Mucosa of descending colon (tissue), 3 donors: ENCODE results near the gene FAM83C. TPM values are rescaled to one million over a fixed set of nuclear protein-coding genes. Genes with fewer than 3 reads are reported as not detected.
A peak's percentile ranks its signal among the peaks of the same experiment; 100 is the strongest.
"Not testable (repeated sequence)": the region's sequence is repeated elsewhere in the genome, so short reads cannot be mapped to it uniquely, and the experiment has no call there.

ENCODE experiments used
- ATAC-seq: fragments of 200-7000 bp; cut with Tn5 transposase; one replicate; pipeline ENCODE4 v1.9.1; 2020; ENCODE audit warnings: mild to moderate bottlenecking, moderate library complexity
- DNase-seq, 3 donors: peaks; one replicate each; pipeline ENCODE4 v3.0.0-alpha.2; 2020
- H3K36me3 ChIP-seq: fragments of 200-600 bp; one replicate; pipeline ENCODE4 v1.8.0; 2021; ENCODE audit warnings: low read depth, mild to moderate bottlenecking
- H3K4me1 ChIP-seq: fragments of 200-600 bp; one replicate; pipeline ENCODE4 v1.8.0; 2021; ENCODE audit warnings: low read depth, mild to moderate bottlenecking
- H3K4me3 ChIP-seq: fragments of 200-600 bp; one replicate; pipeline ENCODE4 v1.8.0; 2021; ENCODE audit warnings: mild to moderate bottlenecking
- H3K9me3 ChIP-seq: fragments of 200-600 bp; one replicate; pipeline ENCODE4 v1.8.0; 2021; ENCODE audit warnings: mild to moderate bottlenecking
- intact Hi-C, 2 donors: fragments of 100-400 bp; cut with DNase I in 1 of 2; cut with micrococcal nuclease in 1 of 2; formaldehyde crosslinking; loops; one replicate each; pipeline versions ENCODE4 v1.11.0 to v1.11.1; 2022; cut with DNase I, micrococcal nuclease
- total RNA-seq, 3 donors: library from RNA; stranded (reverse); fragmentation: NEBNext Ultra II Directional in 2 of 3; extraction: Animal tissue kit (Norgen Biotek cat#: 25700) in 2 of 3; gene quantifications; one replicate each; pipeline versions ENCODE4 v1.2.1 to v1.2.4, GENCODE V29; 2021 to 2023
- TF ChIP-seq, protein P1 (sequence below): fragments of 200-600 bp; IDR thresholded peaks from one replicate; pipeline ENCODE4 v1.8.0; 2022; ENCODE audit warnings: antibody characterized with exemption, mild to moderate bottlenecking
- donor health status: DM: no; HTN: no; CAD: no; lungs with moderate emphysema.
- donor health status: DM: no; HTN: no; CAD: no.
- donor health status: DM: no; HTN: yes; CAD: no.

Gene FAM83C
- total RNA-seq, 3 donors from 2014 or later = 0.13 to 0.41 TPM; not detected in 1

DNA sequence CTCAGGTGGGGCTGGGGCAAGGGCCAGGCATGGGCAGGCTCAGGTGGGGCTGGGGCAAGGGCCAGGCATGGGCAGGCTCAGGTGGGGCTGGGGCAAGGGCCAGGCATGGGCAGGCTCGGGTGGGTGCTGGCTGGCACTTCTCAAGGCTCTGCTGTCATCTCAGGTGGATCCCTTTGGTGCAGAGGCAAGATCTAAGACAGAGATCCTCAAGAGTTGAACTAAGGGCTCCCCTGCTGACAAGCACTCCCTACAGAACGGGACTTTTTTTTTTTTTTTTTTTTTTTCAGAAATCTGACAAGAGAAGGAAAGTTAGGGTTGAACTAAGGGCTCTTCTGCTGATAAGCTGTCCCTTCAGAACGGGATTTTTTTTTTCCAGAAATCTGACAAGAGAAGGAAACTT lies 39.2 kb downstream of the FAM83C start:
- TF ChIP-seq, protein P1, sequence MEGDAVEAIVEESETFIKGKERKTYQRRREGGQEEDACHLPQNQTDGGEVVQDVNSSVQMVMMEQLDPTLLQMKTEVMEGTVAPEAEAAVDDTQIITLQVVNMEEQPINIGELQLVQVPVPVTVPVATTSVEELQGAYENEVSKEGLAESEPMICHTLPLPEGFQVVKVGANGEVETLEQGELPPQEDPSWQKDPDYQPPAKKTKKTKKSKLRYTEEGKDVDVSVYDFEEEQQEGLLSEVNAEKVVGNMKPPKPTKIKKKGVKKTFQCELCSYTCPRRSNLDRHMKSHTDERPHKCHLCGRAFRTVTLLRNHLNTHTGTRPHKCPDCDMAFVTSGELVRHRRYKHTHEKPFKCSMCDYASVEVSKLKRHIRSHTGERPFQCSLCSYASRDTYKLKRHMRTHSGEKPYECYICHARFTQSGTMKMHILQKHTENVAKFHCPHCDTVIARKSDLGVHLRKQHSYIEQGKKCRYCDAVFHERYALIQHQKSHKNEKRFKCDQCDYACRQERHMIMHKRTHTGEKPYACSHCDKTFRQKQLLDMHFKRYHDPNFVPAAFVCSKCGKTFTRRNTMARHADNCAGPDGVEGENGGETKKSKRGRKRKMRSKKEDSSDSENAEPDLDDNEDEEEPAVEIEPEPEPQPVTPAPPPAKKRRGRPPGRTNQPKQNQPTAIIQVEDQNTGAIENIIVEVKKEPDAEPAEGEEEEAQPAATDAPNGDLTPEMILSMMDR = no peak
- no peaks in the 10 kb centered on the region for H3K9me3 ChIP-seq
- H3K36me3 ChIP-seq = no peaks in the 10 kb centered on the region
- DNase-seq = no peak
- peaks cover 4% of the 10 kb centered on the region for H3K4me1 ChIP-seq
- H3K4me3 ChIP-seq = no peak overlapping the region
- peak; percentile 35 for ATAC-seq
- intact Hi-C loops = no loop called here

DNA sequence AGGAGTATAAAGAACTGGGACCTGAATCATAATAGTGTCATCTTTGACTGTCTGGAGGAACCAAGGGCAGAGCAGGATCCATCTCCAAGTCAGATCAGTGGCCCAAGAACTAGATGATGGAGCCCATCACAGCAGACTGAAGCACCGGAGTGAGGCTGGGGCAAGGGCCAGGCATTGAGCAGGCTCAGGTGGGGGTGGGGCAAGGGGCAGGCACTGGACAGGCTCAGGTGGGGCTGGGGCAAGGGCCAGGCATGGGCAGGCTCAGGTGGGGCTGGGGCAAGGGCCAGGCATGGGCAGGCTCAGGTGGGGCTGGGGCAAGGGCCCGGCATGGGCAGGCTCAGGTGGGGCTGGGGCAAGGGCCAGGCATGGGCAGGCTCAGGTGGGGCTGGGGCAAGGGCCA lies 39.6 kb downstream of the FAM83C start:
- H3K36me3 ChIP-seq, H3K4me1 ChIP-seq, DNase-seq, intact Hi-C loops, H3K9me3 ChIP-seq, H3K4me3 ChIP-seq, ATAC-seq: not testable (repeated sequence)

DNA sequence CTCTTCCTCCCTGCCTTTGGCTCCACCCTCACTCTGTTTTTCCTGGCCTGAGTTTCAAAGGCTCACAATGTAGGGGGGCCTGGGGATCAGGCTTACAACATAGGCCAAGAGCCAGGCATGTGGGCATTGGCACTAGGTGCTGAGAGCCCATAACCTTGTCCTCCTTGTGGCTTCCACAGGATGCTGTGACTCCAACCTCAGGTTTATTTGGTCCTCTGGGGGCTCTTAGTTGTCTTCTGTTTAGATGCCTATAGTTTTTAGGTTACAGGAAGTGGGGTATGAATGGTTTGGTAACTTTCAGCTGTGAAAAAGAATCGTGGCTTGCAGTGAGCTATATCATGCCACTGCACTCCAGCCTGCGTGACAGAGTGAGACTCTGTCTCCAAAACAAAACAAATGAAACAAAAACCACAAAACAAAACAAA lies 40.2 kb downstream of the FAM83C start:
- no peaks in the 10 kb centered on the region for H3K9me3 ChIP-seq
- peak; percentile 69 for ATAC-seq
- no peak for DNase-seq
- H3K4me3 ChIP-seq = no peak overlapping the region
- intact Hi-C loops = no loop called here
- no peaks in the 10 kb centered on the region for H3K36me3 ChIP-seq
- peaks cover 4% of the 10 kb centered on the region for H3K4me1 ChIP-seq
- TF ChIP-seq, protein P1 = no peak

DNA sequence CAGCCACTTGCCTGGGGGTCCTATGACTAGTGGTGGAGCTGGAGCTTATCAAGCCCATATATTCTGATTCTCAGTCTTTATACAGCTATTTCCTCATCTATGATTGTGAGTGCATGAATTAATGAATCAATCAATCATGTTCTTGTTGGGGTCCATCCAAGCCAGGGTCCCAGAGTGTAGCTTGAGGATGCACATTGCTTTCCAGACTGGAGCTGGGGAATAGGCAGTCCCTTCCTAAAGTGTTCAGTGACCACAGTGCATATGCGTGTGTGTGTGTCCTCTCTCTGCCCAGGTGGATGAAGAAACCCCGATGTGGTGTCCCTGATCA lies 40.6 kb downstream of the FAM83C start:
- intact Hi-C loops = no loop called here
- TF ChIP-seq, protein P1 = no peak
- Histone ChIP-seq H3K4me3 (no peak overlapping the region), H3K4me1 (peaks cover 4% of the 10 kb centered on the region), H3K36me3 (no peaks in the 10 kb centered on the region), H3K9me3 (no peaks in the 10 kb centered on the region)
- no peak for DNase-seq
- no peak for ATAC-seq

DNA sequence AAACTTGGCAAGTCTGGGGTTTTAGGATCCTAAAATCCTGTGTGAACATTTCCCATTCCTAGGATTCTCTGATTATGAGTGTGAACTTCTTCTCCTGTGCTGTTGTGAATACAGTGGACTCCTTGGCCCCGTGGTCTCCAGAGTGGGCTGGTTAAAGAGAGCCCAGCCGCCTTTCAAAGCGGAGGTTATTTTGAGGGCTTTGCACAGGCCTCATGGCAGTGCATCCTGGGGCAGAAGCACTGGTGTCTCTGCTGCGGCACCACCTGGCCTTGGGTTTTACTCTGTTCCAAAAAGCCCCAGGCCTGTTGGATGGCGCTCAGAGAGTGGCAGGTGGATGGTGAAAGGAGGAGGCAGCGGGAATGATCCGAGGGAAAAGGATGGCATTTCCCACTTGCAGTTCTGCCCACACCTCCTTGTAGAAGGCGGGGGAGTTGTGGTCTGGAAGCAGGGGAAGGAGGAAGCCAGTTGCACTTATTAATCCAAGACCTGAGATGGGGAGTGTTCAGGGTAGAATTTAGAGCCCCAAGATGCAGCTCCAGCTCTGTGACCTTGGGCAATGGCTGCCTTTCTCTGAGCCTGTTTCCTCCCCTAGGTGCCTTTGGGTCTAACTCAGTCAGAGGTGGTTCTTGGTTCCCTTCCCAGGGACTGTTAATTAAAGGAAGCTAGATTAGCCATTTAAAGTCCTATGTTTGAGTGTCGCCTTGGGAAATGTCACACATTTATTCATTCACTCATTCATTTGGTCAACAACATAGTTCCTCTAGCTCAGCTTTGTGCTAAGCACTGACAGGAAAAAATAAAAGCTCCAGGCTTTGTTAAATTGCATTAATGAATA lies 43.4 kb downstream of the FAM83C start:
- DNase-seq = no peak
- H3K4me3 ChIP-seq = no peak overlapping the region

DNA sequence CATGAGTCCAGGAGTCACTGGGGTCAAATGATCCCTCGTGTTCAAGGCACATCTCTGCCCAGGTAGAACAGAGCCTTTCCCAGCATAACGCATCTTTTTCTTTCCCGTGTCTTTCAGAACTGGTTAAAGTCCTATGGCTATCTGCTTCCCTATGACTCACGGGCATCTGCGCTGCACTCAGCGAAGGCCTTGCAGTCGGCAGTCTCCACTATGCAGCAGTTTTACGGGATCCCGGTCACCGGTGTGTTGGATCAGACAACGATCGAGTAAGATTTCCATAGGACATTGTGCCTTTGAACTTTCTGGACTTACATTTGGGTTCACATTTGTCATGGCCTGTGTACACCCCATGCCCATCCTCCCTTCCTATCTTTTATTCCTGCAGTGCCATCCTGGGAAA lies 45.5 kb downstream of the FAM83C start:
- H3K9me3 ChIP-seq = no peaks in the 10 kb centered on the region
- H3K4me1 ChIP-seq = peaks cover 4% of the 10 kb centered on the region
- H3K36me3 ChIP-seq = no peaks in the 10 kb centered on the region
- H3K4me3 ChIP-seq = no peak overlapping the region
- ATAC-seq = no peak
- intact Hi-C loops = no loop called here
- DNase-seq = no peak
- TF ChIP-seq, protein P1 = no peak

More for the DNA sequence above, 43.4 kb downstream of the FAM83C start:
- Histone ChIP-seq H3K4me1 (peaks cover 4% of the 10 kb centered on the region), H3K36me3 (no peaks in the 10 kb centered on the region), H3K9me3 (no peaks in the 10 kb centered on the region)
- intact Hi-C loops = no loop called here
- ATAC-seq = no peak
- TF ChIP-seq, protein P1 = no peak
